GM12865 (cell line): ENCODE measurements around the gene GALNT18.

Experiments used
- DNase-seq: peaks from one replicate; pipeline ENCODE4 v3.0.0; 2010; ENCODE audit warnings: low read depth
- H3K4me3 ChIP-seq: 2 replicates; pipeline ENCODE4 v1.5.1; 2011; ENCODE audit warnings: mild to moderate bottlenecking, low read depth, low read length, control low read depth
- CTCF ChIP-seq: IDR thresholded peaks from 2 replicates; pipeline ENCODE4 v1.5.1; 2011; ENCODE audit warnings: low read length, control low read depth, low read depth, inconsistent platforms; ENCODE audit not compliant: insufficient read depth; ENCODE audit errors: missing control alignments

Gene GALNT18

GRCh38 chr11:11521306-11522002 is 100.4 kb downstream of the GALNT18 start:
- H3K4me3 ChIP-seq, result no peak overlapping the region
- no peak for TF ChIP-seq CTCF
- DNase-seq, result no peak

- TF ChIP-seq CTCF, result no peak
- no peak for DNase-seq
Measured at GRCh38 chr11:11520231-11521015, 101.4 kb downstream of the GALNT18 start.

GRCh38 chr11:11519184-11519583 is 102.6 kb downstream of the GALNT18 start:
- DNase-seq, result no peak
- no peak for TF ChIP-seq CTCF
- H3K4me3 ChIP-seq, result no peak overlapping the region

More at GRCh38 chr11:11520231-11521015, 101.4 kb downstream of the GALNT18 start:
- H3K4me3 ChIP-seq, result no peak overlapping the region

- TF ChIP-seq CTCF, result no peak
- DNase-seq, result no peak
- no peak overlapping the region for H3K4me3 ChIP-seq
Measured at GRCh38 chr11:11514246-11514645, 107.6 kb downstream of the GALNT18 start.

GRCh38 chr11:11513422-11513821 is 108.4 kb downstream of the GALNT18 start:
- no peak for DNase-seq
- no peak overlapping the region for H3K4me3 ChIP-seq
- no peak for TF ChIP-seq CTCF

- H3K4me3 ChIP-seq, result no peak overlapping the region
- no peak for DNase-seq
- TF ChIP-seq CTCF, result no peak
Measured at GRCh38 chr11:11512929-11513328, 108.9 kb downstream of the GALNT18 start.
